Liver (tissue), 3 donors: ENCODE measurements around the gene CCDC60.

Source experiments
- CTCF ChIP-seq: fragments of 150-350 bp; IDR thresholded peaks from 2 replicates; pipeline ENCODE4 v1.5.1; 2017; ENCODE audit warnings: improper control_type of control experiment, low read depth, low read length; ENCODE audit not compliant: missing input control
- EGR1 ChIP-seq, 2 donors: IDR thresholded peaks; 2 replicates each; pipeline ENCODE4 v1.6.1; 2016 to 2018; ENCODE audit warnings: antibody characterized with exemption in 2 of 2, low read depth in 2 of 2
- GABPA ChIP-seq, 2 donors: IDR thresholded peaks in 1 of 2; conservative IDR thresholded peaks in 1 of 2; 2 replicates each; pipeline ENCODE4 v1.6.1; 2016; ENCODE audit warnings: antibody characterized with exemption in 2 of 2, mild to moderate bottlenecking in 1 of 2, moderate library complexity in 1 of 2
- HNF4G ChIP-seq: IDR thresholded peaks from 2 replicates; pipeline ENCODE4 v1.6.1; 2016; ENCODE audit warnings: antibody characterized with exemption
- JUND ChIP-seq, 2 donors: IDR thresholded peaks; 2 replicates each; pipeline ENCODE4 v1.6.1; 2016; ENCODE audit warnings: antibody characterized with exemption in 2 of 2
- MAX ChIP-seq: IDR thresholded peaks from 2 replicates; pipeline ENCODE4 v1.6.1; 2016; ENCODE audit warnings: antibody characterized with exemption
- REST ChIP-seq: IDR thresholded peaks from 2 replicates; pipeline ENCODE4 v1.6.1; 2016; ENCODE audit warnings: antibody characterized with exemption, mild to moderate bottlenecking
- RXRA ChIP-seq, 2 donors: IDR thresholded peaks; 2 replicates each; pipeline ENCODE4 v1.6.1; 2017 to 2018; ENCODE audit warnings: antibody characterized with exemption in 2 of 2, mild to moderate bottlenecking in 1 of 2
- YY1 ChIP-seq: IDR thresholded peaks from 2 replicates; pipeline ENCODE4 v1.6.1; 2016; ENCODE audit warnings: antibody characterized with exemption, mild to moderate bottlenecking
- ZBTB33 ChIP-seq: IDR thresholded peaks from 2 replicates; pipeline ENCODE4 v1.6.1; 2016; ENCODE audit warnings: antibody characterized with exemption
- donor health status: healthy.
- donor health status: healthy.

- TF ChIP-seq CTCF = no peak
- no peak for TF ChIP-seq RXRA (IDR thresholded peaks at IDR 0.05)
- no peak for TF ChIP-seq YY1
- TF ChIP-seq EGR1 (IDR thresholded peaks at IDR 0.05; ENCODE audit: low read depth in 2 of 2) = no peak
- no peak for TF ChIP-seq MAX
- TF ChIP-seq JUND (IDR thresholded peaks at IDR 0.05) = no peak
- no peak for TF ChIP-seq HNF4G
- no peak for TF ChIP-seq GABPA (IDR thresholded peaks at IDR 0.05 in 1 of 2, conservative IDR thresholded peaks at IDR 0.05 in 1 of 2)
- no peak for TF ChIP-seq REST
- TF ChIP-seq ZBTB33 = no peak
Measured at GRCh38 chr12:119292893-119293630, 41.5 kb upstream of the CCDC60 start.
